Esophagus squamous epithelium (tissue), 4 donors: ENCODE data around the gene POLK.

ENCODE experiments used
- CTCF ChIP-seq, 6 experiments: fragments of 450-650 bp in 4 of 6; fragments of 200-600 bp in 2 of 6; sonication (generic) in 2 of 6; IDR thresholded peaks; one replicate each; pipeline ENCODE4 v1.5.1; 2016 to 2019; ENCODE audit warnings: antibody characterized with exemption in 6 of 6, mild to moderate bottlenecking in 4 of 6, moderate library complexity in 4 of 6
- POLR2A ChIP-seq, 4 donors: fragments of 450-650 bp; IDR thresholded peaks; one replicate each; pipeline ENCODE4 v1.6.1; 2017; ENCODE audit warnings: antibody characterized with exemption in 4 of 4, mild to moderate bottlenecking in 4 of 4, moderate library complexity in 3 of 4

- TF ChIP-seq CTCF (IDR thresholded peaks at IDR 0.05) (no peak), POLR2A (IDR thresholded peaks at IDR 0.05) (no peak)
Measured at GRCh38 chr5:75632321-75632720, 120.6 kb downstream of the POLK start.
